ENCODE measurements around the gene GPR162.

The GPR162 gene

GRCh38 chr12:6845395-6845794 is 23.8 kb downstream of the GPR162 start:
- Mint-ChIP-seq H3K27me3 (peaks cover 6% of the 10 kb centered on the region), H3K4me3 (no peak overlapping the region), H3K9me3 (no peaks in the 10 kb centered on the region), H3K36me3 (no peaks in the 10 kb centered on the region), H3K4me1 (peaks cover 10% of the 10 kb centered on the region), H3K27ac (no peak overlapping the region)
- no peak for DNase-seq (ENCODE audit: low spot score in 2 of 2)
- ATAC-seq (ENCODE audit: low read depth), result no peak

GRCh38 chr12:6846316-6846869 is 24.8 kb downstream of the GPR162 start:
- Mint-ChIP-seq H3K4me3 (no peak overlapping the region), H3K27ac (no peak overlapping the region), H3K4me1 (peaks cover 13% of the 10 kb centered on the region), H3K9me3 (no peaks in the 10 kb centered on the region), H3K36me3 (no peaks in the 10 kb centered on the region), H3K27me3 (peaks cover 6% of the 10 kb centered on the region)
- no peak for ATAC-seq (ENCODE audit: low read depth)
- no peak for DNase-seq (ENCODE audit: low spot score in 2 of 2)

- DNase-seq (ENCODE audit: low spot score in 2 of 2) (no peak), ATAC-seq (ENCODE audit: low read depth) (no peak)
- H3K4me3 Mint-ChIP-seq, result no peak overlapping the region
- no peaks in the 10 kb centered on the region for H3K9me3 Mint-ChIP-seq
- H3K4me1 Mint-ChIP-seq, result peaks cover 13% of the 10 kb centered on the region
- no peak overlapping the region for H3K27ac Mint-ChIP-seq
- H3K36me3 Mint-ChIP-seq, result no peaks in the 10 kb centered on the region
- peaks cover 6% of the 10 kb centered on the region for H3K27me3 Mint-ChIP-seq
Measured at GRCh38 chr12:6847676-6848075, 26.1 kb downstream of the GPR162 start.

- peaks cover 3% of the 10 kb centered on the region for H3K36me3 Mint-ChIP-seq
- H3K9me3 Mint-ChIP-seq, result no peaks in the 10 kb centered on the region
- DNase-seq (ENCODE audit: low spot score in 2 of 2) (no peak), ATAC-seq (ENCODE audit: low read depth) (no peak)
- H3K27ac Mint-ChIP-seq, result no peak overlapping the region
- no peak overlapping the region for H3K4me3 Mint-ChIP-seq
- H3K27me3 Mint-ChIP-seq, result no peaks in the 10 kb centered on the region
- peaks cover 18% of the 10 kb centered on the region for H3K4me1 Mint-ChIP-seq
Measured at GRCh38 chr12:6849427-6849826, 27.8 kb downstream of the GPR162 start.

GRCh38 chr12:6849976-6850560 is 28.4 kb downstream of the GPR162 start:
- peak overlapping the region; percentile 52 for H3K27ac Mint-ChIP-seq

GRCh38 chr12:6850796-6851152 is 29.2 kb downstream of the GPR162 start:
- Mint-ChIP-seq H3K36me3 (peaks cover 4% of the 10 kb centered on the region), H3K9me3 (no peaks in the 10 kb centered on the region), H3K4me1 (peaks cover 18% of the 10 kb centered on the region), H3K4me3 (no peak overlapping the region), H3K27me3 (no peaks in the 10 kb centered on the region), H3K27ac (peak overlapping the region; percentile 84)
- ATAC-seq (ENCODE audit: low read depth) (no peak), DNase-seq (ENCODE audit: low spot score in 2 of 2) (no peak)

More at GRCh38 chr12:6849976-6850560, 28.4 kb downstream of the GPR162 start:
- H3K36me3 Mint-ChIP-seq, result peaks cover 3% of the 10 kb centered on the region
- no peaks in the 10 kb centered on the region for H3K9me3 Mint-ChIP-seq
- peaks cover 18% of the 10 kb centered on the region for H3K4me1 Mint-ChIP-seq
- ATAC-seq (ENCODE audit: low read depth) (no peak), DNase-seq (ENCODE audit: low spot score in 2 of 2) (no peak)
- no peaks in the 10 kb centered on the region for H3K27me3 Mint-ChIP-seq
- no peak overlapping the region for H3K4me3 Mint-ChIP-seq

- Mint-ChIP-seq H3K4me1 (peaks cover 20% of the 10 kb centered on the region), H3K27ac (peak within 1 kb of the TSS; percentile 84), H3K9me3 (no peaks in the 10 kb centered on the region), H3K4me3 (peak within 1 kb of the TSS; percentile 90), H3K36me3 (peaks cover 8% of the 10 kb centered on the region), H3K27me3 (no peaks in the 10 kb centered on the region)
- peak; percentile 85 to 90 for DNase-seq (ENCODE audit: low spot score in 2 of 2)
- peak; percentile 54 for ATAC-seq (ENCODE audit: low read depth)
Measured at GRCh38 chr12:6851153-6851920, 29.7 kb downstream of the GPR162 start, which contains the start of gene CDCA3. Gene CDCA3 (minus strand): TSS chr12:6851286. CDS start chr12:6850952, 334 bp downstream.

- Mint-ChIP-seq H3K4me1 (peaks cover 20% of the 10 kb centered on the region), H3K27me3 (no peaks in the 10 kb centered on the region), H3K27ac (peak within 1 kb of the TSS; percentile 84), H3K9me3 (no peaks in the 10 kb centered on the region), H3K4me3 (peak within 1 kb of the TSS; percentile 90), H3K36me3 (peaks cover 8% of the 10 kb centered on the region)
- ATAC-seq (ENCODE audit: low read depth) (peak; percentile 76), DNase-seq (ENCODE audit: low spot score in 2 of 2) (peak; percentile 92 to 96)
Measured at GRCh38 chr12:6851921-6852650, 30.5 kb downstream of the GPR162 start, which contains the start of gene USP5. Gene USP5 (plus strand): TSS chr12:6852150. CDS start chr12:6852180, 30 bp downstream.

- DNase-seq (ENCODE audit: low spot score in 2 of 2), result no peak
- H3K27me3 Mint-ChIP-seq, result no peaks in the 10 kb centered on the region
- peaks cover 14% of the 10 kb centered on the region for H3K36me3 Mint-ChIP-seq
- no peak for ATAC-seq (ENCODE audit: low read depth)
- H3K27ac Mint-ChIP-seq, result peak overlapping the region; percentile 84
- H3K9me3 Mint-ChIP-seq, result no peaks in the 10 kb centered on the region
- peaks cover 20% of the 10 kb centered on the region for H3K4me1 Mint-ChIP-seq
- H3K4me3 Mint-ChIP-seq, result peak overlapping the region; percentile 90
Measured at GRCh38 chr12:6852651-6853354, 31.2 kb downstream of the GPR162 start.

GRCh38 chr12:6853626-6854025 is 32.0 kb downstream of the GPR162 start:
- Mint-ChIP-seq H3K36me3 (peaks cover 16% of the 10 kb centered on the region), H3K9me3 (no peaks in the 10 kb centered on the region)

GRCh38 chr12:6854036-6854435 is 32.4 kb downstream of the GPR162 start:
- H3K4me3 Mint-ChIP-seq, result no peak overlapping the region
- ATAC-seq (ENCODE audit: low read depth) (no peak), DNase-seq (ENCODE audit: low spot score in 2 of 2) (no peak)
- peak overlapping the region; percentile 37 for H3K27ac Mint-ChIP-seq
- no peaks in the 10 kb centered on the region for H3K9me3 Mint-ChIP-seq
- peaks cover 16% of the 10 kb centered on the region for H3K36me3 Mint-ChIP-seq
- peaks cover 20% of the 10 kb centered on the region for H3K4me1 Mint-ChIP-seq
- H3K27me3 Mint-ChIP-seq, result no peaks in the 10 kb centered on the region

More at GRCh38 chr12:6853626-6854025, 32.0 kb downstream of the GPR162 start:
- peaks cover 20% of the 10 kb centered on the region for H3K4me1 Mint-ChIP-seq
- H3K27me3 Mint-ChIP-seq, result no peaks in the 10 kb centered on the region
- peak overlapping the region; percentile 37 for H3K27ac Mint-ChIP-seq
- DNase-seq (ENCODE audit: low spot score in 2 of 2) (no peak), ATAC-seq (ENCODE audit: low read depth) (no peak)
- H3K4me3 Mint-ChIP-seq, result peak overlapping the region; percentile 50

- no peak for DNase-seq (ENCODE audit: low spot score in 2 of 2)
- ATAC-seq (ENCODE audit: low read depth), result no peak
- no peak overlapping the region for H3K27ac Mint-ChIP-seq
- H3K4me3 Mint-ChIP-seq, result no peak overlapping the region
- no peaks in the 10 kb centered on the region for H3K9me3 Mint-ChIP-seq
- H3K4me1 Mint-ChIP-seq, result peaks cover 16% of the 10 kb centered on the region
- peaks cover 16% of the 10 kb centered on the region for H3K36me3 Mint-ChIP-seq
- no peaks in the 10 kb centered on the region for H3K27me3 Mint-ChIP-seq
Measured at GRCh38 chr12:6855322-6855721, 33.7 kb downstream of the GPR162 start.

GRCh38 chr12:6858799-6859198 is 37.2 kb downstream of the GPR162 start:
- ATAC-seq (ENCODE audit: low read depth) (no peak), DNase-seq (ENCODE audit: low spot score in 2 of 2) (no peak)
- Mint-ChIP-seq H3K36me3 (peaks cover 32% of the 10 kb centered on the region), H3K27me3 (no peaks in the 10 kb centered on the region), H3K4me1 (peaks cover 6% of the 10 kb centered on the region), H3K4me3 (no peak overlapping the region), H3K9me3 (no peaks in the 10 kb centered on the region), H3K27ac (no peak overlapping the region)
